OCI-LY7 (cell line): Measurements from ENCODE around the gene VPS4A. TPM values are rescaled to one million over a fixed set of nuclear protein-coding genes. Genes with fewer than 3 reads are reported as not detected.
A peak's percentile ranks its signal among the peaks of the same experiment; 100 is the strongest.
"Not testable (repeated sequence)": the region's sequence is repeated elsewhere in the genome, so short reads cannot be mapped to it uniquely, and the experiment has no call there.

Experiments
- BruUV-seq: library from RNA; stranded (reverse); fragments of 400-500 nt; replicated peaks from 2 replicates; lab custom pipeline; 2021; lab: Mats Ljungman, UMichigan
- CTCF ChIA-PET: fragments of 300-600 bp; sonication (Branson Sonifier 250); formaldehyde crosslinking; loops from one replicate; lab custom pipeline; 2022; ENCODE audit warnings: antibody characterized with exemption; ENCODE audit not compliant: unreplicated experiment; lab: Charles Lee
- POLR2A ChIA-PET: fragments of 300-600 bp; sonication (Branson Sonifier 250); formaldehyde crosslinking; loops from one replicate; lab custom pipeline; 2022; ENCODE audit warnings: antibody characterized with exemption; lab: Charles Lee
- DNase-seq: peaks from one replicate; pipeline ENCODE4 v3.0.0-alpha.2; 2015; ENCODE audit warnings: low spot score
- H2AFZ ChIP-seq: fragments of 200-600 bp; sonication (generic), shearing (Covaris generic); 2 replicates; pipeline ENCODE4 v1.6.1; 2014; ENCODE audit warnings: mild to moderate bottlenecking, antibody characterized with exemption, low read length, moderate library complexity
- H3K27ac ChIP-seq: fragments of 200-600 bp; sonication (generic); 2 replicates; pipeline ENCODE4 v1.5.1; 2014; ENCODE audit warnings: mixed run types, low read depth, mild to moderate bottlenecking, moderate library complexity, low read length, inconsistent platforms; ENCODE audit not compliant: poor library complexity, severe bottlenecking
- H3K36me3 ChIP-seq: fragments of 200-600 bp; sonication (generic); 2 replicates; pipeline ENCODE4 v1.6.1; 2014; ENCODE audit warnings: mild to moderate bottlenecking, antibody characterized with exemption, low read length, moderate library complexity, mixed read lengths; ENCODE audit not compliant: insufficient read depth
- H3K4me1 ChIP-seq: fragments of 200-600 bp; sonication (generic); 2 replicates; pipeline ENCODE4 v1.5.1; 2014; ENCODE audit warnings: mild to moderate bottlenecking, low read length; ENCODE audit not compliant: insufficient read depth, poor library complexity, severe bottlenecking
- H3K4me2 ChIP-seq: fragments of 200-600 bp; sonication (generic); 2 replicates; pipeline ENCODE4 v1.6.1; 2014; ENCODE audit warnings: mild to moderate bottlenecking, low read length
- H3K4me3 ChIP-seq: fragments of 200-600 bp; sonication (generic); 2 replicates; pipeline ENCODE4 v1.5.1; 2014; ENCODE audit warnings: mild to moderate bottlenecking, low read depth, low read length; ENCODE audit not compliant: poor library complexity, severe bottlenecking
- H3K79me2 ChIP-seq: fragments of 200-600 bp; sonication (generic); 2 replicates; pipeline ENCODE4 v1.6.1; 2016; ENCODE audit warnings: low read depth, mild to moderate bottlenecking, low read length, moderate library complexity, mixed read lengths; ENCODE audit not compliant: insufficient read depth
- H3K9me2 ChIP-seq: fragments of 200-600 bp; sonication (generic); 2 replicates; pipeline ENCODE4 v1.6.1; 2016; ENCODE audit warnings: mild to moderate bottlenecking, low read length, mixed read lengths; ENCODE audit not compliant: insufficient read depth
- H3K9me3 ChIP-seq: fragments of 200-600 bp; sonication (generic); 2 replicates; pipeline ENCODE4 v1.6.1; 2014; ENCODE audit warnings: mild to moderate bottlenecking, mixed run types, low read length, mixed read lengths
- H4K20me1 ChIP-seq: fragments of 200-600 bp; sonication (generic); 2 replicates; pipeline ENCODE4 v1.6.1; 2014; ENCODE audit warnings: mild to moderate bottlenecking, antibody characterized with exemption, low read length, moderate library complexity, mixed read lengths; ENCODE audit not compliant: insufficient read depth
- EZH2phosphoT487 ChIP-seq: fragments of 200-600 bp; sonication (generic); IDR thresholded peaks from 2 replicates; pipeline ENCODE4 v1.6.1; 2018; ENCODE audit warnings: low read depth, borderline replicate concordance, mild to moderate bottlenecking, mixed run types, antibody characterized with exemption, low read length, moderate library complexity, mixed read lengths
- intact Hi-C: fragments of 100-400 bp; cut with micrococcal nuclease; formaldehyde crosslinking; loops from one replicate; pipeline ENCODE4 v1.10.0; 2022; ENCODE audit not compliant: unreplicated experiment
- total RNA-seq, 2 experiments: library from RNA; depleted of rRNA in 1 of 2; stranded (reverse); fragments of >200 nt in 1 of 2; shearing (Covaris generic) in 1 of 2; gene quantifications; 2 replicates each; pipeline ENCODE4 v1.2.3, GENCODE V29; 2014 to 2022
- TF ChIP-seq, protein P1 (sequence below): fragments of 200-600 bp; sonication (generic); conservative IDR thresholded peaks from 2 replicates; pipeline ENCODE4 v1.5.1; 2014; ENCODE audit warnings: mild to moderate bottlenecking, antibody characterized with exemption, low read length, moderate library complexity, mixed read lengths

The VPS4A gene
- total RNA-seq, 2 experiments from 2014 or later, result 33.3 to 33.7 TPM

DNA sequence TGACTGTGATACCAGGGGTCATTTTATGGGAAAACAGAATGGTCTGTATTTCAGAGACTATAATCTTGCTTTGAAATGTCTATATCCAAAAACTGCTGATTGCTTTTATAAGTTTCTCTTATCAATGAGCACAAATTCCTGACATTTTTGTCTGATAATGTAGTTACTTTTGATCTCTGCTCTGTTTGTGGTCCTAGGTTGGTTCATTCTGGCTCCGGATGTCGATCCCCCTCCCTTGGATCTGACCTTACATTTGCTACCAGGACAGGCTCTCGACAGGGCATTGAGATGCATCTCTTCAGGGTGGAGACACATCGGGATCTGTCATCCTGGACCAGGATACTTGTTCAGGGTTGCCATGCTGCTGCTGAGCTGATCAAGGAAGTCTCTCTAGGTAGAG is 27.3 kb upstream of the VPS4A start:
- Histone ChIP-seq H3K79me2 (no peaks in the 10 kb centered on the region), H4K20me1 (no peaks in the 10 kb centered on the region), H3K4me1 (no peaks in the 10 kb centered on the region), H3K27ac (no peak overlapping the region), H3K4me3 (no peak overlapping the region), H3K36me3 (peaks cover 46% of the 10 kb centered on the region; the same call in 1 of the 2 replicates), H3K4me2 (no peak overlapping the region), H3K9me3 (no peaks in the 10 kb centered on the region), H2AFZ (no peak overlapping the region), H3K9me2 (no peaks in the 10 kb centered on the region)
- no peak for TF ChIP-seq EZH2phosphoT487
- TF ChIP-seq, protein P1, sequence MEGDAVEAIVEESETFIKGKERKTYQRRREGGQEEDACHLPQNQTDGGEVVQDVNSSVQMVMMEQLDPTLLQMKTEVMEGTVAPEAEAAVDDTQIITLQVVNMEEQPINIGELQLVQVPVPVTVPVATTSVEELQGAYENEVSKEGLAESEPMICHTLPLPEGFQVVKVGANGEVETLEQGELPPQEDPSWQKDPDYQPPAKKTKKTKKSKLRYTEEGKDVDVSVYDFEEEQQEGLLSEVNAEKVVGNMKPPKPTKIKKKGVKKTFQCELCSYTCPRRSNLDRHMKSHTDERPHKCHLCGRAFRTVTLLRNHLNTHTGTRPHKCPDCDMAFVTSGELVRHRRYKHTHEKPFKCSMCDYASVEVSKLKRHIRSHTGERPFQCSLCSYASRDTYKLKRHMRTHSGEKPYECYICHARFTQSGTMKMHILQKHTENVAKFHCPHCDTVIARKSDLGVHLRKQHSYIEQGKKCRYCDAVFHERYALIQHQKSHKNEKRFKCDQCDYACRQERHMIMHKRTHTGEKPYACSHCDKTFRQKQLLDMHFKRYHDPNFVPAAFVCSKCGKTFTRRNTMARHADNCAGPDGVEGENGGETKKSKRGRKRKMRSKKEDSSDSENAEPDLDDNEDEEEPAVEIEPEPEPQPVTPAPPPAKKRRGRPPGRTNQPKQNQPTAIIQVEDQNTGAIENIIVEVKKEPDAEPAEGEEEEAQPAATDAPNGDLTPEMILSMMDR, result no peak
- no TSS peak for BruUV-seq
- intact Hi-C loops, result no loop called here
- DNase-seq, result no peak
- POLR2A ChIA-PET, result interaction anchor here (0.5 to 0.6 kb wide), 2 partner anchors 43 to 664 kb away, joined by 4 to 15 read pairs; no protein-coding TSS in a partner anchor
- CTCF ChIA-PET, result no interaction called here

DNA sequence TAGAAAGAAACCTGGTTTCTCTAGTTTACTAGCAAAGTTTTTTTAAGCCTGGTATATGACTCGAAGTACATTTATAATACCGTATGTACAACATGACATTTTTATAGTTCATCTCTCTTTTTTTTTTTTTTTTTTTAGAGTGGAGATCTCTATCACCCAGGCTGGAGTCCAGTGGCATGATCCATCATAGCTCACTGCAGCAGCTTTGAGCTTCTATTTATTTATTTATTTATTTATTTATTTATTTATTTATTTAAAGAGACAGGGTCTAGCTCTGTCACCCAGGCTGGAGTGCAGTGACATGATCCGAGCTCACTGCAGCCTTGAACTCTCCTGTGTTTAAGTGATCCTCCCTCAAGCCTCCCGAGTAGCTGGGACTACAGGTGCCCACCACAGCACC is 25.9 kb upstream of the VPS4A start:
- Histone ChIP-seq H3K4me1 (no peaks in the 10 kb centered on the region), H3K9me2 (no peaks in the 10 kb centered on the region), H3K36me3 (peaks cover 46% of the 10 kb centered on the region; the same call in 1 of the 2 replicates), H3K4me3 (no peak overlapping the region), H3K79me2 (no peaks in the 10 kb centered on the region), H3K4me2 (no peak overlapping the region), H3K27ac (no peak overlapping the region), H3K9me3 (no peaks in the 10 kb centered on the region), H4K20me1 (no peaks in the 10 kb centered on the region), H2AFZ (no peak overlapping the region)
- intact Hi-C loops, result no loop called here
- no peak for DNase-seq
- ChIA-PET CTCF (no interaction called here), POLR2A (interaction anchor here (0.6 to 1.1 kb wide), 5 partner anchors 10 to 389 kb away, joined by 3 to 7 read pairs (median 3); no protein-coding TSS in a partner anchor)
- TF ChIP-seq, protein P1, result no peak
- TF ChIP-seq EZH2phosphoT487, result no peak
- no TSS peak for BruUV-seq

DNA sequence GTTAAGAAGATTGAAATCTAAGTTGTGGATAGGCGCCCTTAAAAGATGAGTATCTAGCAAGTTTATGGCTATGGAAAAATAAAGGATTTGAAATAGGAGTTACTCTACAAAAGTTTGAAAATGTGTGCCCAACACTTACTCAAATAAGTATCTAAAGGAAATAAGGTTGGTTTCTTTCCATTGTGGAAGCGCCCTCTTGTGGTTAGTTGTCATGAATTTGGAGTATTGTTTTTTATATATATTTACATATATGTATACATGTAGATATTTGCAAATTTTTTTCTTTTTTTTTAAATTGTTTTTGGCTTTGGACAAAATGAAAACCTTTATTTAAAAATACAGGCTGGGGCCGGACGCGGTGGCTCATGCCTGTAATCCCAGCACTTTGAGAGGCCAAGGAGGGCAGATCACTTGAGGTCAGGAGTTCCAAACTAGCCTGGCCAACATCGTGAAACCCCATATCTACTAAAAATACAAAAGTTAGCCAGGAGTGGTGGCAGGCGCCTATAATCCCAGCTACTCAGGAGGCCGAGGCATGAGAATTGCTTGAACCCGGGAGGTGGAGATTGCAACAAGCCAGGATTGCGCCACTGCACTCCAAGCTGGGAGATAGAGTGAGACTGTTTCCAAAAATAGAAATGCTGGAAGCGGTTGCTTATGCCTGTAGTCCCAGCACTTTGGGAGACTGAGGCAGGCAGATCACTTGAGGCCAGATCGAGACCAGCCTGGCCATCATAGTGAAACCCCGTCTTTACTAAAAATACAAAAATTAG is 24.0 kb upstream of the VPS4A start:
- Histone ChIP-seq H3K9me3 (no peaks in the 10 kb centered on the region), H3K36me3 (peaks cover 41% of the 10 kb centered on the region; the same call in 1 of the 2 replicates), H3K4me2 (no peak overlapping the region), H4K20me1 (no peaks in the 10 kb centered on the region), H3K4me1 (no peaks in the 10 kb centered on the region), H2AFZ (no peak overlapping the region), H3K79me2 (no peaks in the 10 kb centered on the region), H3K9me2 (no peaks in the 10 kb centered on the region), H3K27ac (no peak overlapping the region), H3K4me3 (no peak overlapping the region)
- no peak for TF ChIP-seq EZH2phosphoT487
- TF ChIP-seq, protein P1, result peak; percentile 80
- peak; percentile 71 for DNase-seq
- intact Hi-C loops, result loop anchor here (1.0 kb wide), 1 partner anchor 137 kb away; no protein-coding TSS in a partner anchor
- BruUV-seq, result no TSS peak
- CTCF ChIA-PET, result interaction anchor here (0.9 kb wide), 1 partner anchor 12 kb away, joined by 7 read pairs; no protein-coding TSS in a partner anchor
- POLR2A ChIA-PET, result no interaction called here

GRCh38 chr16:69291657-69292056 is 19.5 kb upstream of the VPS4A start:
- POLR2A ChIA-PET, result interaction anchor here (1.7 kb wide), 1 partner anchor 18 kb away, joined by 3 read pairs; no protein-coding TSS in a partner anchor
- H3K4me3 ChIP-seq, H3K4me2 ChIP-seq, H3K4me1 ChIP-seq, H3K27ac ChIP-seq, H4K20me1 ChIP-seq, intact Hi-C loops, H2AFZ ChIP-seq, H3K9me2 ChIP-seq, DNase-seq, H3K79me2 ChIP-seq, BruUV-seq, CTCF ChIA-PET, H3K9me3 ChIP-seq: not testable (repeated sequence)
- H3K36me3 ChIP-seq, result peaks cover 17% of the 10 kb centered on the region; the same call in 1 of the 2 replicates
